Breast epithelium (tissue), 4 donors: Measurements from ENCODE around the gene SAT1. TPM values are rescaled to one million over a fixed set of nuclear protein-coding genes. Genes with fewer than 3 reads are reported as not detected.

Experiments
- DNase-seq, 2 donors: peaks; one replicate each; pipeline ENCODE4 v3.0.0-alpha.2; 2019; ENCODE audit warnings: low spot score in 2 of 2
- H3K27ac ChIP-seq, 2 donors: fragments of 200-600 bp; sonication (generic) in 1 of 2; one replicate each; pipeline ENCODE4 v1.5.1; 2016 to 2019; ENCODE audit warnings: mild to moderate bottlenecking in 1 of 2
- H3K27me3 ChIP-seq, 2 donors: fragments of 200-600 bp; sonication (generic) in 1 of 2; one replicate each; pipeline versions ENCODE4 v1.5.1 to v1.6.0; 2017 to 2019; ENCODE audit warnings: control low read depth in 1 of 2, mild to moderate bottlenecking in 1 of 2
- H3K36me3 ChIP-seq: fragments of 200-600 bp; one replicate; pipeline ENCODE4 v1.5.1; 2019
- H3K4me1 ChIP-seq, 2 donors: fragments of 200-600 bp; sonication (generic); one replicate each; pipeline ENCODE4 v1.5.1; 2016 to 2019; ENCODE audit warnings: control low read depth in 1 of 2
- H3K4me3 ChIP-seq, 3 donors: fragments of 200-600 bp; sonication (generic); 1 replicate in 2 of 3; 2 replicates in 1 of 3; pipeline ENCODE4 v1.5.1; 2016 to 2019; ENCODE audit warnings: mild to moderate bottlenecking in 3 of 3, moderate library complexity in 2 of 3
- H3K9me3 ChIP-seq, 2 donors: fragments of 200-600 bp; sonication (generic) in 1 of 2; one replicate each; pipeline ENCODE4 v1.5.1; 2016 to 2019; ENCODE audit warnings: control low read depth in 1 of 2
- POLR2A ChIP-seq: fragments of 450-650 bp; IDR thresholded peaks from one replicate; pipeline ENCODE4 v1.6.1; 2016; ENCODE audit warnings: antibody characterized with exemption, mild to moderate bottlenecking, moderate library complexity
- POLR2AphosphoS5 ChIP-seq, 3 donors: sonication (generic); formaldehyde crosslinking; IDR thresholded peaks; one replicate each; pipeline ENCODE4 v1.6.1; 2017; ENCODE audit warnings: antibody characterized with exemption in 3 of 3
- intact Hi-C: fragments of 100-400 bp; cut with DNase I; formaldehyde crosslinking; loops from one replicate; pipeline ENCODE4 v1.15.1; 2023; ENCODE audit warnings: low total_unique reads
- total RNA-seq, 3 donors: library from RNA; depleted of rRNA; stranded (reverse); fragments of >200 nt; gene quantifications; one replicate each; pipeline ENCODE4 v1.1.0, GENCODE V29; 2016
- TF ChIP-seq, protein P1 (sequence below), 3 donors: fragments of 450-650 bp; IDR thresholded peaks; one replicate each; pipeline ENCODE4 v1.5.1; 2016 to 2017; ENCODE audit warnings: antibody characterized with exemption in 3 of 3, mild to moderate bottlenecking in 3 of 3, moderate library complexity in 3 of 3

Gene SAT1
- total RNA-seq, 3 donors from 2014 or later = 980 to 1,359 (median 1,246) TPM

DNA sequence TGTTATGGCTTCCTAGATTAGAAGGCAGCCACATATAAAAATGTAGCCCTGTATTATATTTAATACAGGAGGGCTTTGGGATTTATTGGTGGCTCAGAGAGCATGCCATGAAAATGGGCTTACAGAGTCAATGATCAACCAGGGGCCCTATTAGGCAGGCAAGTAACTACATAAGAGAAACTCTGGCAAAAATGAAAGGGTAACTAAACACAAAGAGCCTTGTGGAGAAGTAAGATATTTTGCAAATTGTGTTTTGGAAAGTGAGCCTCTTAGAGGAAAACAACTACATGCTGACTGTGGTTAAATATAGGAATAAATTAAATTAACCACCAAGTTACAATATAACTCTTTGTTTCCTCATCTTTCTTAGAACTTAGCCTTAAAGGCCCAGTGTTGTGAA is 5.5 kb downstream of the SAT1 start:
- no peak overlapping the region for H3K27ac ChIP-seq
- no peaks in the 10 kb centered on the region for H3K9me3 ChIP-seq
- no peaks in the 10 kb centered on the region for H3K4me1 ChIP-seq
- H3K27me3 ChIP-seq = peaks cover 0 to 11% of the 10 kb centered on the region in 2 donors
- no peak for DNase-seq
- H3K36me3 ChIP-seq = no peaks in the 10 kb centered on the region
- intact Hi-C loops = no loop called here
- no peak for TF ChIP-seq POLR2AphosphoS5 (IDR thresholded peaks at IDR 0.05)
- TF ChIP-seq POLR2A = no peak
- TF ChIP-seq, protein P1, sequence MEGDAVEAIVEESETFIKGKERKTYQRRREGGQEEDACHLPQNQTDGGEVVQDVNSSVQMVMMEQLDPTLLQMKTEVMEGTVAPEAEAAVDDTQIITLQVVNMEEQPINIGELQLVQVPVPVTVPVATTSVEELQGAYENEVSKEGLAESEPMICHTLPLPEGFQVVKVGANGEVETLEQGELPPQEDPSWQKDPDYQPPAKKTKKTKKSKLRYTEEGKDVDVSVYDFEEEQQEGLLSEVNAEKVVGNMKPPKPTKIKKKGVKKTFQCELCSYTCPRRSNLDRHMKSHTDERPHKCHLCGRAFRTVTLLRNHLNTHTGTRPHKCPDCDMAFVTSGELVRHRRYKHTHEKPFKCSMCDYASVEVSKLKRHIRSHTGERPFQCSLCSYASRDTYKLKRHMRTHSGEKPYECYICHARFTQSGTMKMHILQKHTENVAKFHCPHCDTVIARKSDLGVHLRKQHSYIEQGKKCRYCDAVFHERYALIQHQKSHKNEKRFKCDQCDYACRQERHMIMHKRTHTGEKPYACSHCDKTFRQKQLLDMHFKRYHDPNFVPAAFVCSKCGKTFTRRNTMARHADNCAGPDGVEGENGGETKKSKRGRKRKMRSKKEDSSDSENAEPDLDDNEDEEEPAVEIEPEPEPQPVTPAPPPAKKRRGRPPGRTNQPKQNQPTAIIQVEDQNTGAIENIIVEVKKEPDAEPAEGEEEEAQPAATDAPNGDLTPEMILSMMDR (IDR thresholded peaks at IDR 0.05) = no peak
- H3K4me3 ChIP-seq = no peak overlapping the region

DNA sequence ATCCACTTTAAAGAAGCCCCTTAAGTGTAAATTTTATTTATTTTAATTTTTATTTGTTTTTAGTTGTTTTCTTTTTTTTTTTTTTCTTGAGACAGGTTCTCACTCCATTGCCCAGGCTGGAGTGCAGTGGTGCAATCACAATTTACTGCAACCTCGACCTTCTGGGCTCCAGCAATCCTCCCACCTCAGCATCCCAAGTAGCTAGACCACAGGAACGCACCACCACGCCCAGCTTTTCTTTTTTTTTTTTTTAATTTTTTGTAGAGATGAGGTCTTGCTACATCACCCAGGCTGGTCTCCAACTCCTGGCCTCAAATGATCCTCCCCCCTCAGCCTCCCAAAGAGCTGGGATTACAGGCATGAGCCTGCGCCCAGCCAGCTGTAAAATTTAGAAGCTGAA is 6.0 kb downstream of the SAT1 start:
- no peaks in the 10 kb centered on the region for H3K36me3 ChIP-seq
- intact Hi-C loops = no loop called here
- no peak overlapping the region for H3K27ac ChIP-seq
- no peak overlapping the region for H3K4me3 ChIP-seq
- H3K9me3 ChIP-seq = no peaks in the 10 kb centered on the region
- DNase-seq = no peak
- TF ChIP-seq, protein P1 (IDR thresholded peaks at IDR 0.05) = no peak
- TF ChIP-seq POLR2AphosphoS5 (IDR thresholded peaks at IDR 0.05) (no peak), POLR2A (no peak)
- no peaks in the 10 kb centered on the region for H3K4me1 ChIP-seq
- H3K27me3 ChIP-seq = peaks cover 0 to 11% of the 10 kb centered on the region in 2 donors

DNA sequence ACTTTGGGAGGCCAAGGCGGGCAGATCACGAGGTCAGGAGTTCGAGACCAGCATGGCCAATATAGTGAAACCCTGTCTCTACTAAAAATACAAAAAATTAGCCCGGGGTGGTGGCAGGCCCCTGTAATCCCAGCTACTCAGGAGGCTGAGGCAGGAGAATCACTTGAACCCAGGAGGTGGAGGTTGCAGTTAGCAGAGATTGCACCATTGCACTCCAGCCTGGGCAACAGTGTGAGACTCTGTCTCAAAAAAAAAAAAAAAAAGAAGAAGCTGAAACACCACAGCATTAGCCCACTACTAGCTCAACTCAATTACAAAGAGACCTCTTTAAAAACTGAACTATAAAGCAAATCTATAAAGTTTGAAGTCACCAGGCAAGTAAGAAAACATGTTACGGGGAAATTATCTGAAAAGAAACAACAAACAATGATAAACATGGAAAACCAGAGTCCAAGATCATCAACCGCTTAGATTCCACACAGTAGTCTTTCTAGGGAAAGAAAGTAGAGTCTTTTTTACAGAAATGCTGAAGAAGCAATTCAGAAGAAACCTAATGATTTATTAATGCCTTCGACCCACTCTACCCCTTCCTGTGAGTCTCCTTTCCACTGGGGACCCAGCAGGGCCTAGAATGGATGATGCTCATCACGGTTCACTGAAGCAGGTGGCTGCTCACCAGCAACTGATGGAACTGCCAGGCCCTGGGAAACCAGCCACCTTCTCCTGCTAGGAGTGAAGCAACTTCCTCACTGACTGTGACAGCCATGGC is 6.6 kb downstream of the SAT1 start:
- Histone ChIP-seq H3K36me3 (no peaks in the 10 kb centered on the region), H3K4me1 (no peaks in the 10 kb centered on the region), H3K9me3 (no peaks in the 10 kb centered on the region), H3K27me3 (peaks cover 0 to 11% of the 10 kb centered on the region in 2 donors), H3K27ac (no peak overlapping the region), H3K4me3 (no peak overlapping the region)
- no peak for TF ChIP-seq POLR2A
- TF ChIP-seq, protein P1 (IDR thresholded peaks at IDR 0.05) = no peak
- TF ChIP-seq POLR2AphosphoS5 (IDR thresholded peaks at IDR 0.05) = no peak
- no peak for DNase-seq
- intact Hi-C loops = no loop called here

DNA sequence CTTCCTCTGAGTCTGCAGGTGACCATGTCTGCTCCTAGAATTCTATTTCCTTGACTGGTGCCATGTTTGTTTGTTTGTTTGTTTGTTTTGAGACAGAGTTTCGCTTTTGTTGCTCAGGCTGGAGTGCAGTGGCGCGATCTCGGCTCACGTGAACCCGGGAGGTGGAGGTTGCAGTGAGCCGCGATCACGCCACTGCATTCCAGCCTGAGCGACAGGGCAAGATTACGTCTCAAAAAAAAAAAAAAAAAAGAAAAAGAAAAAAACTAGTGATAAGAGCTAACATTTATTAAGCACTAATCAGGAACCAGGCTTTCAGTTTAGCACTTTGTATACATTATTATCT is 7.2 kb downstream of the SAT1 start:
- no peak overlapping the region for H3K27ac ChIP-seq
- no peaks in the 10 kb centered on the region for H3K4me1 ChIP-seq

More for the DNA sequence above, 7.2 kb downstream of the SAT1 start:
- TF ChIP-seq POLR2AphosphoS5 (IDR thresholded peaks at IDR 0.05) (no peak), POLR2A (no peak)
- TF ChIP-seq, protein P1 (IDR thresholded peaks at IDR 0.05) = no peak
- Histone ChIP-seq H3K36me3 (no peaks in the 10 kb centered on the region), H3K4me3 (no peak overlapping the region), H3K27me3 (peaks cover 0 to 13% of the 10 kb centered on the region in 2 donors), H3K9me3 (no peaks in the 10 kb centered on the region)
- intact Hi-C loops = no loop called here
- no peak for DNase-seq
